PC-9 (cell line): Measurements from ENCODE around the gene ITGA8.

ENCODE experiments used
- EZH2 ChIP-seq: fragments of 200-600 bp; sonication (generic); IDR thresholded peaks from 2 replicates; pipeline ENCODE4 v1.8.0; 2017; ENCODE audit warnings: antibody characterized with exemption, low read depth
- TF ChIP-seq, protein P1 (sequence below): fragments of 200-600 bp; sonication (generic); conservative IDR thresholded peaks from 2 replicates; pipeline ENCODE4 v1.6.1; 2017; ENCODE audit warnings: mixed run types, antibody characterized with exemption, mild to moderate bottlenecking, moderate library complexity

GRCh38 chr10:15723803-15724202 is 4.1 kb upstream of the ITGA8 start:
- TF ChIP-seq, protein P1, sequence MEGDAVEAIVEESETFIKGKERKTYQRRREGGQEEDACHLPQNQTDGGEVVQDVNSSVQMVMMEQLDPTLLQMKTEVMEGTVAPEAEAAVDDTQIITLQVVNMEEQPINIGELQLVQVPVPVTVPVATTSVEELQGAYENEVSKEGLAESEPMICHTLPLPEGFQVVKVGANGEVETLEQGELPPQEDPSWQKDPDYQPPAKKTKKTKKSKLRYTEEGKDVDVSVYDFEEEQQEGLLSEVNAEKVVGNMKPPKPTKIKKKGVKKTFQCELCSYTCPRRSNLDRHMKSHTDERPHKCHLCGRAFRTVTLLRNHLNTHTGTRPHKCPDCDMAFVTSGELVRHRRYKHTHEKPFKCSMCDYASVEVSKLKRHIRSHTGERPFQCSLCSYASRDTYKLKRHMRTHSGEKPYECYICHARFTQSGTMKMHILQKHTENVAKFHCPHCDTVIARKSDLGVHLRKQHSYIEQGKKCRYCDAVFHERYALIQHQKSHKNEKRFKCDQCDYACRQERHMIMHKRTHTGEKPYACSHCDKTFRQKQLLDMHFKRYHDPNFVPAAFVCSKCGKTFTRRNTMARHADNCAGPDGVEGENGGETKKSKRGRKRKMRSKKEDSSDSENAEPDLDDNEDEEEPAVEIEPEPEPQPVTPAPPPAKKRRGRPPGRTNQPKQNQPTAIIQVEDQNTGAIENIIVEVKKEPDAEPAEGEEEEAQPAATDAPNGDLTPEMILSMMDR = no peak
- TF ChIP-seq EZH2 = no peak
